ENCODE results near the gene KLHL2.

The KLHL2 gene

GRCh38 chr4:165367040-165367439 lies 159.7 kb downstream of the KLHL2 start:
- TF ChIP-seq CTCF (IDR thresholded peaks at IDR 0.05), result no peak

- no peak for TF ChIP-seq CTCF (IDR thresholded peaks at IDR 0.05)
Observed at GRCh38 chr4:165368114-165368513, 160.8 kb downstream of the KLHL2 start.

- no peak for TF ChIP-seq CTCF (IDR thresholded peaks at IDR 0.05)
Observed at GRCh38 chr4:165368567-165368966, 161.2 kb downstream of the KLHL2 start.

- no peak for TF ChIP-seq CTCF (IDR thresholded peaks at IDR 0.05)
Observed at GRCh38 chr4:165369522-165369921, 162.2 kb downstream of the KLHL2 start.

GRCh38 chr4:165370530-165370929 lies 163.2 kb downstream of the KLHL2 start:
- no peak for TF ChIP-seq CTCF (IDR thresholded peaks at IDR 0.05)
